IPS DF 6.9 (cell line): ENCODE results near the gene DTX3.
"Not testable (repeated sequence)": the region's sequence is repeated elsewhere in the genome, so short reads cannot be mapped to it uniquely, and the experiment has no call there.

ENCODE experiments used
- DNase-seq: peaks from one replicate; pipeline ENCODE4 v3.0.0-alpha.2; 2013; ENCODE audit warnings: low read depth, low spot score
- H3K27ac ChIP-seq: one replicate; pipeline ENCODE4 v1.5.1; 2013; ENCODE audit warnings: low read length, control low read depth
- H3K27me3 ChIP-seq: 2 replicates; pipeline ENCODE4 v1.6.1; 2013; ENCODE audit warnings: mild to moderate bottlenecking, low read length; ENCODE audit not compliant: control insufficient read depth, insufficient read depth
- H3K36me3 ChIP-seq: 2 replicates; pipeline ENCODE4 v1.6.1; 2013; ENCODE audit warnings: low read length; ENCODE audit not compliant: control insufficient read depth, insufficient read depth
- H3K4me1 ChIP-seq: 2 replicates; pipeline ENCODE4 v1.6.1; 2013; ENCODE audit warnings: low read length; ENCODE audit not compliant: control insufficient read depth, insufficient read depth
- H3K4me3 ChIP-seq: 2 replicates; pipeline ENCODE4 v1.5.1; 2013; ENCODE audit warnings: mild to moderate bottlenecking, low read length
- H3K9me3 ChIP-seq: 2 replicates; pipeline ENCODE4 v1.6.1; 2013; ENCODE audit warnings: low read length, inconsistent platforms; ENCODE audit not compliant: control insufficient read depth, insufficient read depth
- WGBS: extraction: QIAGEN DNeasy Blood & Tissue Kit; methylation state at CpG from one replicate; pipeline ENCODE4 v1.1.7; 2013; ENCODE audit warnings: mixed read lengths, missing lambda C conversion rate; ENCODE audit not compliant: insufficient read length, insufficient coverage; 5-methylcytosine and 5-hydroxymethylcytosine counted together

DTX3 gene

DNA sequence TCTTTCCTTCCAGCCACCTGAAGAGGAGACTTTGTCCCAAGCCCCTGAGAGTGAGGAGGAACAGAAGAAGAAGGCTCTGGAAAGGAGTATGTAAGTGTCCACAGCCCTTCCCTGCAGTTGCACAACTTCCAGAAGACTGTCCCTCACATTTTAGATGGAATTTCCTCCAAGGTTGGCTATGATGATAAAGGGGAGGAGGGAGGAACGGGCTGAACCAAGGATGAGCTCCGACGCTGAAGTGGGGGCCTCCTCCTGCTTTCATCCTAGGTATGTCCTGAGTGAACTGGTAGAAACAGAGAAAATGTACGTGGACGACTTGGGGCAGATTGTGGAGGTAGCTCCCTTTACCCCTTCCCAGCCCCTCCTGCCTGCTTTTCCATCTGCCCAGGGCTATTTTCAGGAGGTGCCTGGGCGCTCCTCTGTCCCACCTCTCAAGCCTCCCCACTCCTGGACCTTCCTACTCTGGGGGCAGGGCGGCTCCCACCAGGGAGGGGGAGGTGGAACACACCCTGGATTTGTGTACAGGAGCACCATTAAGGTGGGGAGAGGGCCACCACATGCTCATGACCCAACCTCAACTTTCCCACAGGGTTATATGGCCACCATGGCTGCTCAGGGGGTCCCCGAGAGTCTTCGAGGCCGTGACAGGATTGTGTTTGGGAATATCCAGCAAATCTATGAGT, 8.9 kb downstream of the DTX3 start:
- DNase-seq, result no peak
- no peak overlapping the region for H3K4me3 ChIP-seq
- WGBS, result no CpG with 5 or more reads among the region's 10 CpGs
- no peak overlapping the region for H3K27ac ChIP-seq
- no peaks in the 10 kb centered on the region for H3K36me3 ChIP-seq
- H3K27me3 ChIP-seq, result peaks cover 15% of the 10 kb centered on the region
- peaks cover 5% of the 10 kb centered on the region for H3K4me1 ChIP-seq
- H3K9me3 ChIP-seq, result no peaks in the 10 kb centered on the region

DNA sequence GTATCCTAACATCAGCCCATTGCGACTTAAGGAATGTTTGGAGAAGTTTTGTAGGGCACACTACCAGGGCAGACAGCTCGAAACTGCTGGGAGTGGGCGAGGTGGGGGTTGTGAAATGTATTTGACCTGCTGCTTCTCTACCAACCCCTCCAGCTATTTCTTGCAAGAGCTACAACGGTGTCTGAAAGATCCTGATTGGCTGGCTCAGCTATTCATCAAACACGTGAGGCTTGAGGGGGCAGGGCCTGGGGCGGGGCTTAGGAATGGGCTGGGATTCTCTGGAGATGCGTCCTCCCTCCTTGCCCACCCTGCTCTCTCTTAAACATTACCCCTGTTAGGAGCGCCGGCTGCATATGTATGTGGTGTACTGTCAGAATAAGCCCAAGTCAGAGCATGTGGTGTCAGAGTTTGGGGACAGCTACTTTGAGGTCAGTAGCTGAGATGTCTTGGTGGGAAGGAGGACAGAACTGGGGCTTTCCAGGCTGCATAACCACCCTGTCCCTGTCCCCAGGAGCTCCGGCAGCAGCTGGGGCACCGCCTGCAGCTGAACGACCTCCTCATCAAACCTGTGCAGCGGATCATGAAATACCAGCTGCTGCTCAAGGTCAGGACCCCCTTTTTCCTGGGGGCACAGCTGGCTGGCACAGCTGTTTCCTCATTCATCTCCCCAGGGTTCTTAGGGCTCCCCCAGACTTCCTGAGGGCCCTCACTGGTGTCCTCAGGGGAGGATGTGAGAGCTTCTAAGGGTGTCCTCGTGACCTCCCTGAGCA, 9.7 kb downstream of the DTX3 start:
- Histone ChIP-seq H3K27me3 (peaks cover 23% of the 10 kb centered on the region), H3K4me1 (peaks cover 3% of the 10 kb centered on the region), H3K4me3 (no peak overlapping the region), H3K9me3 (no peaks in the 10 kb centered on the region), H3K36me3 (no peaks in the 10 kb centered on the region), H3K27ac (no peak overlapping the region)
- WGBS, result no CpG with 5 or more reads among the region's 14 CpGs
- DNase-seq, result no peak

GRCh38 chr12:57614948-57615500, 10.4 kb downstream of the DTX3 start:
- Histone ChIP-seq H3K27me3 (peaks cover 30% of the 10 kb centered on the region), H3K4me3 (no peak overlapping the region), H3K4me1 (peaks cover 3% of the 10 kb centered on the region)

DNA sequence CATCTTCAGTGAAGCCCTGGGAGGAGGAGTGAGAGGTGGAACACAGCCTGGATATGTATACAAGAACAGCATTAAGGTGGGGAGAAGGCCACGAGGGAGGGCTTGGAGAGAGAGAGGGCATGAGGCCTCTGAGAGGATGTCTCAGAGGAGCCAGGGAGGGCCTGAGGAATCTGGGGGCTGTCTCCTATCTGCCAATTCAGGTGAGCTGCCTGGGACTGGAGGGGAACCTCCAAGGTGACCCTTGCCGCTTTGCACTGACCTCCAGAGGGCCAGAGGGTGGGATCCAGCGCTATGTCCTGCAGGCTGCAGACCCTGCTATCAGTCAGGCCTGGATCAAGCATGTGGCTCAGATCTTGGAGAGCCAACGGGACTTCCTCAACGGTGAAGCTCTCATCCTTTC, 11.0 kb downstream of the DTX3 start:
- Histone ChIP-seq H3K4me3 (no peak overlapping the region), H3K4me1 (peaks cover 3% of the 10 kb centered on the region), H3K27ac (no peak overlapping the region), H3K36me3 (no peaks in the 10 kb centered on the region), H3K9me3 (no peaks in the 10 kb centered on the region), H3K27me3 (peaks cover 36% of the 10 kb centered on the region)
- WGBS, result no CpG with 5 or more reads among the region's 5 CpGs
- no peak for DNase-seq

More at GRCh38 chr12:57614948-57615500, 10.4 kb downstream of the DTX3 start:
- no CpG with 5 or more reads among the region's 11 CpGs for WGBS
- Histone ChIP-seq H3K27ac (no peak overlapping the region), H3K9me3 (no peaks in the 10 kb centered on the region), H3K36me3 (no peaks in the 10 kb centered on the region)
- DNase-seq, result no peak

GRCh38 chr12:57616383-57617101, 11.9 kb downstream of the DTX3 start:
- DNase-seq, result no peak
- H3K9me3 ChIP-seq, result no peaks in the 10 kb centered on the region
- no peak overlapping the region for H3K4me3 ChIP-seq
- H3K36me3 ChIP-seq, result no peaks in the 10 kb centered on the region
- H3K4me1 ChIP-seq, result peaks cover 4% of the 10 kb centered on the region
- peaks cover 45% of the 10 kb centered on the region for H3K27me3 ChIP-seq
- no CpG with 5 or more reads among the region's 3 CpGs for WGBS
- H3K27ac ChIP-seq, result no peak overlapping the region

DNA sequence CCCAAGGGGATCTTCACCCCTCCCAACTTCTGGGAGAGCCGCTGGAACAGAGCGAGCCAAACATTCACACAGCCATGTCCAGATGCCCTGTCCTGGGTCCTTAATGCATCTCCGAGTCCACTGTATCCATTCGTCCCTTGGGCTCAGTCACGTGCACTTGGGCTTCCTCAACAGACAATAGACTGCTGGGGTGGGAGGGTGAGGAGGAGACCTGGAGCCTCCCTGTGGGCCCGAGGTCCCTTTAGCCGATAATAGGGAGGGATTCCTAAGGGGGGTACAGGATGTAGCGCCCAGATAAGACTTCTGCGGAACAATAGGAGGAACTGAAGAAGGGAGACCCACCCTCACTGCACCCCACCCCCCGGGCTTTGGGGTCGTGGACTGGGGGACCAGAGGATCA, 13.3 kb downstream of the DTX3 start:
- no peaks in the 10 kb centered on the region for H3K36me3 ChIP-seq
- H3K9me3 ChIP-seq, result no peaks in the 10 kb centered on the region
- no peak overlapping the region for H3K27ac ChIP-seq
- peaks cover 57% of the 10 kb centered on the region for H3K27me3 ChIP-seq
- no peak overlapping the region for H3K4me3 ChIP-seq
- no CpG with 5 or more reads among the region's 11 CpGs for WGBS
- peaks cover 4% of the 10 kb centered on the region for H3K4me1 ChIP-seq
- DNase-seq, result no peak

DNA sequence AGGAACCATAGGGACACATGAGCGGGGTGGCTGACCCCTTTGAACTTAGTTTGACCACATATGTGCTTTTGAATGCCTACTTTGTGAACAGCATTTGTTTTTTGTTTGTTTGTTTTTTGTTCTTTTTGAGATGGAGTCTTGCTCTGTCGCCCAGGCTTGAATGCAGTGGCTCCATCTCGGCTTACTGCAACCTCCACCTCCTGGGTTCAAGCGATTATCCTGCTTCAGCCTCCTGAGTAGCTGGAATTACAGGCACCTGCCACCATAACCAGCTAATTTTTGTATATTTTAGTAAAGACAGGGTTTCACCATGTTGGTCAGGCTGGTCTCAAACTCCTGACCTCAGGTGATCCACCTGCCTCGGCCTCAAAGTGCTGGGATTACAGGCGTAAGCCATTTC, 13.8 kb downstream of the DTX3 start:
- no CpG with 5 or more reads among the region's 6 CpGs for WGBS
- not testable (repeated sequence) for H3K4me1 ChIP-seq, DNase-seq, H3K4me3 ChIP-seq, H3K9me3 ChIP-seq, H3K36me3 ChIP-seq, H3K27ac ChIP-seq
- peaks cover 57% of the 10 kb centered on the region for H3K27me3 ChIP-seq

DNA sequence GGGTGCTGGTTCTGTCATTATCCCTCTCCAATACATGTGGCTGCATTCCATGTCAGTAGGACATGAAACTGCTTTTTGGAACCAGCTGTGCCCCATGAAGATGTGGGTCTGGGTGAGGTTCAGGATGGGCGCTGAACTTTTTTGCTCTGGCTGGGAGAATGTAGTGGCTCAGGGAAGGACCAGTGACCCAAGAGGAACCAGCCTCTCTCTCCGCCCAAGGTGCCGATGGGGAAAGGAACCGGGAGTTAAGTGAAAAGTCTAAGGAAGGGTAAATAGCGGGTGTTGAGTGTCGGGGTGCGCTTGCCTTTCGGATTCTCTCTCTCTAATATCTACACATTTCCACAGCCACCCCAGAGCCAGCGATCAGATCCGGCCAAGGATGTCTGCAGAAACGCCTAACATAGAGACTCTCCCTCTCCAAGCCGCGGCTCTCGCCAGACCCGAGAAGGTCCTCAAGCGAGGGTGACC, 14.4 kb downstream of the DTX3 start:
- Histone ChIP-seq H3K9me3 (no peaks in the 10 kb centered on the region), H3K4me1 (peaks cover 1% of the 10 kb centered on the region), H3K27ac (no peak overlapping the region), H3K4me3 (peak overlapping the region; percentile 8; the same call in 1 of the 2 replicates), H3K36me3 (no peaks in the 10 kb centered on the region), H3K27me3 (peaks cover 63% of the 10 kb centered on the region)
- WGBS, result no CpG with 5 or more reads among the region's 16 CpGs
- no peak for DNase-seq

GRCh38 chr12:57619434-57620244, 15.0 kb downstream of the DTX3 start:
- H3K9me3 ChIP-seq, result no peaks in the 10 kb centered on the region
- H3K27me3 ChIP-seq, result peaks cover 69% of the 10 kb centered on the region
- H3K27ac ChIP-seq, result no peak overlapping the region
- peaks cover 1% of the 10 kb centered on the region; the same call in 1 of the 2 replicates for H3K4me1 ChIP-seq
- DNase-seq, result no peak
- H3K4me3 ChIP-seq, result peak overlapping the region; percentile 8; the same call in 1 of the 2 replicates
- no CpG with 5 or more reads among the region's 46 CpGs for WGBS
- H3K36me3 ChIP-seq, result no peaks in the 10 kb centered on the region
